Measurements from ENCODE around the gene WAPL. TPM values are rescaled to one million over a fixed set of nuclear protein-coding genes. Genes with fewer than 3 reads are reported as not detected.

Gene WAPL
- total and polyA plus RNA-seq, 2 of the 13 experiments (the other 11 are each of a cell fraction or from before 2014, with no cell fraction given): 13.2 to 43.5 TPM

DNA sequence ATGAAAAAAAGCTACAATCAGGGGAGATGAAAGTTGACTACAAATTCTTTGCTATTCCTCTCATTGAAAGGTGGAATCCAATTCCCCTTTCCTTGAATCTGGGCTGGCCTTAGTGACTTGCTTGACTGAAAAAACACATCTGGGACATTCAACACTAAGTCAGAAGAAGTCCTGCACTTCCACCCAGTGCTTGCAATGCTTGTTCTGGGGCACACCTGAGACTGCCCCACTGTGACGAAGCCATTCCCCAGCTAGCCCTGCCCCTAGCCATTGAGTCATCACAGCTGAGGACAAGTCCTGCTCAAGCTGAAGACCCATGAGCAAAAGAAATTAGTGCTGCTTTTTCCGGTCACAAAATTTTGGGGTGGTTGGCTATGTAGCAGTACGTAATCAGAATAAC lies 135.8 kb downstream of the WAPL start:
- in situ Hi-C loops (cut with HindIII; ENCODE audit: extremely low pct_ligation_motif_present, low pct_unique_long_range_greater_than_20kb) (no loop called here), intact Hi-C loops (cut with micrococcal nuclease; ENCODE audit: unreplicated experiment) (no loop called here)

More for the DNA sequence above, 135.8 kb downstream of the WAPL start:
- Histone ChIP-seq H3K36me3 (replicated peaks in 1 of 2; ENCODE audit: control insufficient read depth in 1 of 2, insufficient read depth in 2 of 2, low read length in 2 of 2) (no peaks in the 10 kb centered on the region), H3K79me2 (ENCODE audit: insufficient read depth, low read length) (no peaks in the 10 kb centered on the region), H4K20me1 (ENCODE audit: insufficient read depth, low read length) (no peaks in the 10 kb centered on the region), H3K9ac (ENCODE audit: insufficient read depth, low read depth, low read length) (no peak overlapping the region), H3K27me3 (ENCODE audit: control insufficient read depth in 1 of 2, insufficient read depth in 2 of 2, low read length in 2 of 2) (peaks cover 2 to 19% of the 10 kb centered on the region in 2 experiments; a peak in 3 of 5 replicates), H2AFZ (ENCODE audit: low read length) (no peak overlapping the region), H3K4me2 (ENCODE audit: low read depth, low read length) (no peak overlapping the region), H3K27ac (ENCODE audit: extremely low read length, insufficient read depth, low read length) (no peak overlapping the region), H3K4me1 (ENCODE audit: insufficient read depth, low read length) (peaks cover 5% of the 10 kb centered on the region), H3K9me3 (ENCODE audit: low read length) (no peaks in the 10 kb centered on the region), H3K4me3 (replicated peaks in 1 of 3; ENCODE audit: insufficient read depth in 1 of 3, low read depth in 2 of 3, low read length in 3 of 3) (no peak overlapping the region)
- POLR2A ChIA-PET: no interaction called here
- BruUV-seq (replicated peaks): no TSS peak
- no peak for FAIRE-seq
- CTCF ChIA-PET (ENCODE audit: low intra/inter-chr PET ratio, low total read pairs): no interaction called here
- 57% methylated on average over 3 of the region's 3 CpGs for WGBS (ENCODE audit: low lambda C conversion rate)
- no peak for ATAC-seq
- no peak for TF ChIP-seq KLF16 (CRISPR knock-in tag; IDR thresholded peaks at IDR 0.05)
- TF ChIP-seq ZNF616 (CRISPR knock-in tag; IDR thresholded peaks at IDR 0.05; ENCODE audit: low read depth): no peak
- TF ChIP-seq ZNF329 (CRISPR knock-in tag; IDR thresholded peaks at IDR 0.05; ENCODE audit: low read depth): no peak
- TF ChIP-seq CHCHD3 (CRISPR knock-in tag; IDR thresholded peaks at IDR 0.05): no peak
- no peak for TF ChIP-seq ZNF552 (CRISPR knock-in tag; IDR thresholded peaks at IDR 0.05; ENCODE audit: borderline replicate concordance)
- no peak for TF ChIP-seq MTF2 (CRISPR knock-in tag; IDR thresholded peaks at IDR 0.05; ENCODE audit: borderline replicate concordance)
- TF ChIP-seq GABPB1 (CRISPR knock-in tag; IDR thresholded peaks at IDR 0.05): no peak
- TF ChIP-seq, protein P1, sequence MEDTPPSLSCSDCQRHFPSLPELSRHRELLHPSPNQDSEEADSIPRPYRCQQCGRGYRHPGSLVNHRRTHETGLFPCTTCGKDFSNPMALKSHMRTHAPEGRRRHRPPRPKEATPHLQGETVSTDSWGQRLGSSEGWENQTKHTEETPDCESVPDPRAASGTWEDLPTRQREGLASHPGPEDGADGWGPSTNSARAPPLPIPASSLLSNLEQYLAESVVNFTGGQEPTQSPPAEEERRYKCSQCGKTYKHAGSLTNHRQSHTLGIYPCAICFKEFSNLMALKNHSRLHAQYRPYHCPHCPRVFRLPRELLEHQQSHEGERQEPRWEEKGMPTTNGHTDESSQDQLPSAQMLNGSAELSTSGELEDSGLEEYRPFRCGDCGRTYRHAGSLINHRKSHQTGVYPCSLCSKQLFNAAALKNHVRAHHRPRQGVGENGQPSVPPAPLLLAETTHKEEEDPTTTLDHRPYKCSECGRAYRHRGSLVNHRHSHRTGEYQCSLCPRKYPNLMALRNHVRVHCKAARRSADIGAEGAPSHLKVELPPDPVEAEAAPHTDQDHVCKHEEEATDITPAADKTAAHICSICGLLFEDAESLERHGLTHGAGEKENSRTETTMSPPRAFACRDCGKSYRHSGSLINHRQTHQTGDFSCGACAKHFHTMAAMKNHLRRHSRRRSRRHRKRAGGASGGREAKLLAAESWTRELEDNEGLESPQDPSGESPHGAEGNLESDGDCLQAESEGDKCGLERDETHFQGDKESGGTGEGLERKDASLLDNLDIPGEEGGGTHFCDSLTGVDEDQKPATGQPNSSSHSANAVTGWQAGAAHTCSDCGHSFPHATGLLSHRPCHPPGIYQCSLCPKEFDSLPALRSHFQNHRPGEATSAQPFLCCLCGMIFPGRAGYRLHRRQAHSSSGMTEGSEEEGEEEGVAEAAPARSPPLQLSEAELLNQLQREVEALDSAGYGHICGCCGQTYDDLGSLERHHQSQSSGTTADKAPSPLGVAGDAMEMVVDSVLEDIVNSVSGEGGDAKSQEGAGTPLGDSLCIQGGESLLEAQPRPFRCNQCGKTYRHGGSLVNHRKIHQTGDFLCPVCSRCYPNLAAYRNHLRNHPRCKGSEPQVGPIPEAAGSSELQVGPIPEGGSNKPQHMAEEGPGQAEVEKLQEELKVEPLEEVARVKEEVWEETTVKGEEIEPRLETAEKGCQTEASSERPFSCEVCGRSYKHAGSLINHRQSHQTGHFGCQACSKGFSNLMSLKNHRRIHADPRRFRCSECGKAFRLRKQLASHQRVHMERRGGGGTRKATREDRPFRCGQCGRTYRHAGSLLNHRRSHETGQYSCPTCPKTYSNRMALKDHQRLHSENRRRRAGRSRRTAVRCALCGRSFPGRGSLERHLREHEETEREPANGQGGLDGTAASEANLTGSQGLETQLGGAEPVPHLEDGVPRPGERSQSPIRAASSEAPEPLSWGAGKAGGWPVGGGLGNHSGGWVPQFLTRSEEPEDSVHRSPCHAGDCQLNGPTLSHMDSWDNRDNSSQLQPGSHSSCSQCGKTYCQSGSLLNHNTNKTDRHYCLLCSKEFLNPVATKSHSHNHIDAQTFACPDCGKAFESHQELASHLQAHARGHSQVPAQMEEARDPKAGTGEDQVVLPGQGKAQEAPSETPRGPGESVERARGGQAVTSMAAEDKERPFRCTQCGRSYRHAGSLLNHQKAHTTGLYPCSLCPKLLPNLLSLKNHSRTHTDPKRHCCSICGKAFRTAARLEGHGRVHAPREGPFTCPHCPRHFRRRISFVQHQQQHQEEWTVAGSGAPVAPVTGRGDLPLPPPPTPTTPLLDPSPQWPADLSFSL (CRISPR knock-in tag; IDR thresholded peaks at IDR 0.05): no peak
- TF ChIP-seq, protein P2, sequence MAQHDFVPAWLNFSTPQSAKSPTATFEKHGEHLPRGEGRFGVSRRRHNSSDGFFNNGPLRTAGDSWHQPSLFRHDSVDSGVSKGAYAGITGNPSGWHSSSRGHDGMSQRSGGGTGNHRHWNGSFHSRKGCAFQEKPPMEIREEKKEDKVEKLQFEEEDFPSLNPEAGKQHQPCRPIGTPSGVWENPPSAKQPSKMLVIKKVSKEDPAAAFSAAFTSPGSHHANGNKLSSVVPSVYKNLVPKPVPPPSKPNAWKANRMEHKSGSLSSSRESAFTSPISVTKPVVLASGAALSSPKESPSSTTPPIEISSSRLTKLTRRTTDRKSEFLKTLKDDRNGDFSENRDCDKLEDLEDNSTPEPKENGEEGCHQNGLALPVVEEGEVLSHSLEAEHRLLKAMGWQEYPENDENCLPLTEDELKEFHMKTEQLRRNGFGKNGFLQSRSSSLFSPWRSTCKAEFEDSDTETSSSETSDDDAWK (CRISPR knock-in tag; IDR thresholded peaks at IDR 0.05): no peak
- no peak for TF ChIP-seq PHF5A (CRISPR knock-in tag; IDR thresholded peaks at IDR 0.05; ENCODE audit: low read depth, unreplicated experiment)
- TF ChIP-seq SP1 (IDR thresholded peaks at IDR 0.05): no peak
- no peak for TF ChIP-seq SP1 (CRISPR knock-in tag; IDR thresholded peaks at IDR 0.05)
- TF ChIP-seq, protein P3, sequence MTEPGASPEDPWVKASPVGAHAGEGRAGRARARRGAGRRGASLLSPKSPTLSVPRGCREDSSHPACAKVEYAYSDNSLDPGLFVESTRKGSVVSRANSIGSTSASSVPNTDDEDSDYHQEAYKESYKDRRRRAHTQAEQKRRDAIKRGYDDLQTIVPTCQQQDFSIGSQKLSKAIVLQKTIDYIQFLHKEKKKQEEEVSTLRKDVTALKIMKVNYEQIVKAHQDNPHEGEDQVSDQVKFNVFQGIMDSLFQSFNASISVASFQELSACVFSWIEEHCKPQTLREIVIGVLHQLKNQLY (CRISPR knock-in tag; IDR thresholded peaks at IDR 0.05): no peak
- TF ChIP-seq ONECUT2 (CRISPR knock-in tag; IDR thresholded peaks at IDR 0.05): no peak
- no peak for DNase-seq (ENCODE audit: low spot score)
